Myocyte (in vitro differentiated cells): ENCODE data around the gene TMED5. TPM values are rescaled to one million over a fixed set of nuclear protein-coding genes. Genes with fewer than 3 reads are reported as not detected.
"Not testable (repeated sequence)": the region's sequence is repeated elsewhere in the genome, so short reads cannot be mapped to it uniquely, and the experiment has no call there.

ENCODE experiments used
- DNase-seq: peaks from one replicate; pipeline ENCODE4 v3.0.0-alpha.2; 2012; ENCODE audit warnings: low read depth
- polyA plus RNA-seq: library from polyadenylated mRNA; unstranded; fragments of >200 nt; gene quantifications from one replicate; pipeline ENCODE4 v1.2.1, GENCODE V29; 2012; ENCODE audit warnings: missing spikeins
- total RNA-seq: library from RNA; depleted of rRNA; stranded (reverse); fragments of >200 nt; gene quantifications from 2 replicates; pipeline ENCODE4 v1.2.3, GENCODE V29; 2014

The TMED5 gene
- 42.9 and 49.7 TPM in 2 replicates for total RNA-seq
- polyA plus RNA-seq = 22.0 TPM

DNA sequence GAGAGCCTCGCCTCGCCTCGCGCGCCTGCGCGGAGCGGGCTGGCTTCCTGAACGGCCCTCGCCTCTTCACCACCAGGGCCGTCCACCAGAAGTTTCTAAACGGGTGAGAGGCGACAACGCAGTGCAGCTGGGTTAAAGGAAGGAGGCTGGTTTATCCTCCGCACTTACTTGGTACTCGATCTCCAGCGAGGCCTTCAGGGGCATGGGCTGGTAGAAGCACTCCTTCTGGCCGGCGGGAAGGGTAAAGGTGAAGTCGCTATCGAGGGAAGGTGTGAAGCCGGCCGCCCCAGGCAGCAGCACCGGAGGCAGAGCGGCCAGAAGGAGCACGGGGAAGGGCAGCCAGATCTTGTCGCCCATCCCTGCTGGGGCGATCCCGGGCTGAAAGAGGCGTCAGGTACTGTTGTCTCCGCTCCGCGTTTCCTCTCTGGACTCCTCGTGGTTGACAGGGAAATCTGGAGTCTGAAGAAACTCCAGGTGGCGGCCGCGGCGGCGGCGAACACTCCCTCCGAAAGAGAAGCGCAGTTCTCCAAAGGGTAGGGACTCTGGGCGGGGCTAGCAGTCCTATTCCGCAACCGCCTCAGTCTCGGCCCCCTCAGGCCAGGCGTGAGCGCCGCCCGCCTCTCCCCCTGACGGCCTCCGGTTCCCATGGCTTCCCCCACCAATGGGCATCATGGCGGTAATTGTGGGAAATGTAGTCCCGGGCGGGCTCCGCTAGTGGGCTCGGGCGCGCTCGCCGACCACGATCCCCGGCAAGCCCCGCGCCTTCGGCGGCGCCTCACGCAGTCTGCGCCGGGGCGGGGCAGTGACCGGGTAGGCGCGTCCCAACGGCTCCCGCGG is at the start of gene TMED5:
Gene TMED5, minus strand, starts transcription at position 528 of the 837 bp plus-strand sequence. Its CDS starts 171 bp downstream, at position 357.
- DNase-seq = peak; percentile 99

DNA sequence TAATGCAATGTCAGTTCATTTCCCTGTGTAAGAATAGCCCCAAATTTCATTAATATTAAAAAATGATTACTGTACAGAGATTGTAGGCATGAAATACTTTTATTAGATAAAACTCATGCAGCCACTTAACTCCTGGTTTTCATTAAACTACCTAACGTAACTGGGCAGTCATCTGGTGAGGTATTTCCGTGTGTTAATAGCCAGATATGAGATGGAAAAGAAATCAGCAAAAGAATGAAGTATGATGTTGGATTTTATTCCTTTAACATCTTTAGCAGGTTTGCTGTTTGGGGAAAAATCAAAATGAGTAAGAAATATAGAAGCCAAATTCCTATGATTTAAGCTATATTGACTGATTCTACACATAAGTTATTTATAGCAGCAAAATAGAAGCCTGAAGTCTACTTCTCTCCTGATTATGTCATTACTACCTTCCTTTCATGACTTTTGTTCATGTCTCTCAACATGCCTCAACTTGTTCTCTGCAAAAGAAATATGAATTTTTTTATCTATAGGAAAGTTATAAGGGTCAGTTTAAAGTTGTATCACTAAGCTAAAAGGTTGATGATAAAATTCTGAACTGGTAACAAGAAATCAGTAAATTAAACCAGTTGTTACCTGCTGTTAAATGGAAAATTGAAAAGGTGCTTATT is 42.9 kb upstream of the TMED5 start:
- DNase-seq = no peak

DNA sequence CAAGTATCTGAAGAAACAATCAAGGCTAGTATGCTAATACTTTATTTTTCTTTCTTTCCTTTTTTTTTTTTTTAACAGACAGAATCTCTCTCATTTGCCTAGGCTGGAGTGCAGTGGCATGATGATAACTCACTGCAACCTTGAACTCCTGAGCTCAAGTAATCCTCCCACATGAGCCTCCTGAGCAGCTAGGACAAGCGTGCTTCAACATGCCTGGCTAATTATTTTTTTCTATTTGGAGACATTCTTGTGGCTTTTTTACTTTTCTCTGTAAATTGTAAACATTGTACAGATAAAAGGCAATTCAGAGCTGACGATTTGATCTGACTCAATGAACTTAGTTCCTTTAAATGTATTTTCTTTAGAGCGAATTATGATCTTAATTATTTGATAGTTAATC is 41.7 kb upstream of the TMED5 start:
- DNase-seq = no peak

DNA sequence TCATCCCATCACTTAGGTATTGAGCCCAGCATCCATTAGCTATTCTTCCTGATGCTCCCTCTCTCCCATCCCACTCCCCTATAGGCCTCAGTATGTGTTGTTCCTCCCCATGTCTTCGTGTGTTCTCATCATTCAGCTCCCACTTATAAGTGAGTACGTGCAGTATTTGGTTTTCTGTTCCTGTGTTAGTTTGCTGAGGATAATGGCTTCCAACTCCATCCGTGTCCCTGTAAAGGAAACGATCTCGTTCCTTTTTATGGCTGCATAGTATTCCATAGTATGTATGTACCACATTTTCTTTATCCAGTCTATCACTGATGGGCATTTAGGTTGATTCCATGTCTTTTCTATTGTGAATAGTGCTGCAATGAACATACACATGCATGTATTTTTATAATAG is 40.5 kb upstream of the TMED5 start:
- DNase-seq = not testable (repeated sequence)

DNA sequence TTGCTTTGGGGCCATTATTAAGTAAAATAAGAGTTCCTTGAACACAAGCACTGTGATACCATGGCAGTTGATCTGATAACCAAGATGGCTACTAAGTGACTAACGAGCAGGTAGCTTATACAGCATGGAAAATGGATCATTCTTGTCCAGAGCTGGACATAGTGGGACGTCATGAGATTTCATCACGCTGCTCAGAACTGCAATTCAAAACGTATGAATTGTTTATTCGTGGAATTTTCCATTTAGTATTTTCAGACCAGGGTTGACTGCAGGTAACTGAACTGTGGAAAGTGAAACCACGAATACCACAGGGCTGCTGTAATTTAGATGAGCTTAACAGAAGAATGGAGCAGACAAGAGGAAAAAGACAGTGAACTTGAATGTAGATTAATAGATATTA is 39.2 kb upstream of the TMED5 start:
- no peak for DNase-seq

DNA sequence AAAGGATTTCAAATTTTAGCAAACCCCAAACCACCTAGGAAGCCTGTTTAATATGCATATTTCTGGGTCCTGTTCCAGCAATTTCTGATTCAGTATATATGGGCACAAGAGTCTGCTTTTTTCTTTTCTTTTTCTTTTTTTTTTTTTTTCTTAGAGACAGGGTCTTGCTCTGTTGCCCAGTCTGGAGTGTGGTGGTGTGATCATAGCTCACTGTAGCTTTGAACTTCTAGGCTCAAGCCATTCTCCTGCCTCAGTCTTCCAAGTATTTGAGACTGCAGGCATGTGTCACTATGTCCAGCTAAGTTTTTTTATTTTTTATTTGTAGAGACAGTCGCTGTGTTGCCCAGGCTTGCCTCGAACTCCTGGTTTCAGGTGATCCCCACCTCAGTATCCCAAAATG is 35.1 kb upstream of the TMED5 start:
- DNase-seq = no peak

DNA sequence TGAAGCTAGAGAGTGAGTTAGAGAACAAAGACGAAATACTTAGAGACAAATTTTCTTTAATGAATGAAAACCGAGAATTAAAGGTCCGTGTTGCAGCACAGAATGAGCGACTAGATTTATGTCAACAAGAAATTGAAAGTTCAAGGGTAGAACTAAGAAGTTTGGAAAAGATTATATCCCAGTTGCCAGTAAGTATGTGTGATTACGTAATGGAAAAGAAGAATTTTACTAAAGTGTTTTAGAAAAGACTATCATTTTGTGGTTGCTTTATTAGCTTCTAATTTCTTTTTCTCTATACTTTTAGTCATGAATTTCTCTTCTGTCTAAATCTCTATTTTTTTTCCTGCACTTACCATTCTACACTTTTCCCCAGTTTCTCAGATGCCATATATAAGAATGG is 27.0 kb upstream of the TMED5 start:
- DNase-seq = no peak

DNA sequence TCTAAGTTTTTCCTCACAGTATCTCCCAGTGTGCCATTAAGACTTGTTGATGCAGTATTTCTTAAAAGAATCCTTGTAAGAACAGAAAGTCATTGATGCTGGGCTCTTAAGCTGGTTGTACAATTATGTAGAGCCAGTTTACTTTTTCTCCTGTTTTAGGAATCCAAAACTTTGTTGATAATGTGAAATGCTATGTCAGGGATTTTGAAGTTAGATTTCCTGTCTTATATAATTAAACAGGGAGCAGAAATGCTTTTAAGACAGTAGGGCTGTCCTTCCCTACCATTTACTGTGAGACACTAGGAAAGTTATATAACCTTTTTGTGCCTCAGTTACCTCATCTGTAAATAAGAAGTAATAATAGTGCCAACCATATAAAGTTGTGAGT is 26.3 kb upstream of the TMED5 start:
- no peak for DNase-seq

DNA sequence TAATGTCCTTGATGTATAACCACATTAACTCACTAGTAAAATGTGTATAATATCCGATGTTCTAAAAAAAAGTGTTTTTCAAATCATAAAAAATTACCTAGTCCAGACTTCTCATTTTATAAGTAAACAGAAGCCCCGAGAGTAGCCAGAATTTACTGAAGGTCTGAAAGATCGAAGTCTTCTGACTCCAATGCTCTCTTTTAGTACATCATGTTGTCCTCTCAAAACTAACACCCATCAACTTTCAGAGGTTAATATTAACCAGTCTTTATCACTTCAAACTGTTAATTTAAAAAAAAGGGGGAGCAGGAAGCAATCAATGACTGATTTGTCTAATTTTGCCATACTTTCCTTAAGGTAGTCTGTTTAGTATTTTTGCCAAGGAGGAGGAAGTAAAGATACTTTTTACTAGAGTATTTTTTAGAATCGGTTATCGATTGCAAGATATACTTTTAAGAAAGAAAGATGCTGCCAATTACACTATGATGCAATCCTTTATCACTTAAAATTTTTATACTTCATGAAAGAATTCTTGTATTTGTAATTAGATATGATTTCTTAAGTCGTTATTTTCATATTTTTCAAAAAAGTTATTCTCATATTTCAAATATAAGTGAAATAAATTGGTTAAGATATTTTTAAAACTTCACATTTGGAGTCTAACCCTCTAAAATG is 25.8 kb upstream of the TMED5 start:
- no peak for DNase-seq

DNA sequence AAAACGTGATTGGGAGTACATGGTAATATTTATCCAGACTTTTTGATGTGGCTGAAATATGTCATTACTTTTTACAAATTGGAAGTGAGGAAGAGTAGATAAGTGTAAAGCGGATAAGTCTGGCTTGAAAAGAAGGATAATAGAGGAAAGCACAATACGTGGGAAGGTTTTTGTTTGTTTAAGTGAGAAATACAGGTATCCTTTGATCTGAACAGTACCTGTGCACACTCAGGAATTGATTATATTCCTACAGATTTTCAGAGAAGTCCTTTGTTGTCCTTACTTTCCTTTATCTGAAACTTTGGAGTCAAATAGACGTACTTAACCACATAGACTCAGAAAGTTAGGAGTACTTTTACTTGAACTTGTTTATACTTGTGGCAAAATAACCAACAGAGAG is 20.5 kb upstream of the TMED5 start:
- DNase-seq = no peak

DNA sequence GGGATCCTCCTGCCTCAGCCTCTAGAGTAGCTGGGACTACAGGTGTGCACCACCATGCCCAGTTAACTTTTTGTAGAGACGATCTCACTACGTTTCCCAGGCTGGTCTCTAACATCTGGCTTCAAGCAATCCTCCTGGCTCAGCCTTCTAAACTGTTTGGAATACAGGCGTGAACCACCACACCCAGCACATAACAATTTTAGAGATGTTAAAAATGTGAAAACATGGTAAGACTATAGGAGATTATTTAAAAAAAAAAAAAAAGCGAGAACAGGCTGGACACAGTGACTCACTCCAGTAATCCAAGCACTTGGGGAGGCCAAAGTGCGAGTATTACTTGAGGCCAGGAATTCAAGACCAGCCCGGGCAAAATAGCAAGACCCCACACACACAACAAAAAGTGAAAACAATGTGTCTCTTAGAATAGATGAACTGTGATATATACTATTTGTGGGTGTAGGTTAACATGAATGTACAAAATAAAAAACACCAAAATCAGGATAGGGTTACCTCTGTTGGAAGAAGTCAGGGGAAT is 19.9 kb upstream of the TMED5 start:
- no peak for DNase-seq

DNA sequence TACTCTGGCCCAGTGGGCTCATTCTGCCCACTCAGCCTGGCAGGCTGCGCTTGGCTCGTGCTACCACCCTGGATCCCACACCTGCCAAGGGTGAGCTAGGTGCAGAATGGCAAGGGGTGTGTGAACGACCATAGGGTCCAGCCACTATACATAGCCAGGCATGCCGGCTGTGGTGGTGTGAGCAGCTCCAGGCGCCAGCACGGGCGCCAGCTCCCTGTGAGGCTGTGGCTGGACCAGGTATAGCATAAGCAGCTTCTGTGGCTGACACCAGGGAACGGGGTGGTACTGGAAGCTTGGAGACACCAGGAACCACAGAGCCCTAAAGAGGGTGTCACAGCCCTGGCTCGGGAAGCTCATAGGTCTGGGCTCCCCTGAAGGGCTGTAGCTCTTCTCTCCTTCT is 18.9 kb upstream of the TMED5 start:
- DNase-seq = no peak

DNA sequence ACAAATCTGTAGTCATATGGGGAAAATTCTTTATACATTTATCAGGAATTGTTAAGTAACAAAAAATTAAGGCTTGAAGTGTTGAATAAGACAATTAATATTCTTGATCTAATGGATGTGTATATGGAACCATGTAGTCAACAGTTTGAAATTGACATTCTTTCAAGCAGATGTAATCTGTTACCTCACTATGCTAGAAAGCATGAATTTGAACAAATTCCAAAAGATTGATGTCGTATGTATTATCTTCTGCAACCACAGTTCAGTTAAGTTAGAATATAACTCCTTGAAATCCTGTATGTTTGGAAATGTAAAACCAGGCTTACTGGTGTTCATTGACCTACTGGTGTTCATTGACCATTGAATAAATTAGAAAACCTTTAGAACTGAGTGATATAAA is 16.4 kb upstream of the TMED5 start:
- no peak for DNase-seq

DNA sequence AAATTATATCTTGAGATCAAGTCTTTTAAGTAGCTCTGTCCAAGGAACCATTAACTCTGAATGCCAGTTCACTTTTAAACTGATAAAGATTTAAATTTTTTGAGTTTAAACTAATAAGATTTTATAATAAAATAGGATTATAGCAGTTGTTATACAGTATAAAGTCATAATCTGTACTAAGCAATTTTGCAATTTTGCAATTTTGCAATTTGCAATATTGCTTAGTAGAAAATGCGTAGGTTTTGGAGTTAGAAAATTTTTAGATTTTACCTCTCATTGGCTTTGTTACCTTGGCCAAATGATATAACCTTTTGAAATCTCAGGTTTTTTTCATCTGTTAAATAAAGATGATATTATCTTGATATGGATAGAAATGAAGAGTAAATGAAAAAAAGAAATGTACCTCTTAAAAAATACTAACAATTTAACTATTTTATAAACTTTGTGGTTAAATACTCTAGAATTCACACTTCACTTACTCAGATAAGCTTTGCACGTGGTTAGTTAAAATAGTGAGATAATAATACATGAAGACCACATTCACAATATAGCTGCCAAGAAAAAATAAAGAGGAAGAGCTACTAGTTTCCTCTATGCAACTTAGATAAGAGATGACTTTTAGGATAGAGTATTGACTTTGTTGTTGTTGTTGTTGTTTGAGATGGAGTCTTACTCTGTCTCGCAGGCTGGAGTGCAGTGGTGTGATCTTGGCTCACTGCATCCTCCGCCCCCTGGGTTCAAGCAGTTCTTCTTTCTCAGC is 14.2 kb upstream of the TMED5 start:
- no peak for DNase-seq

DNA sequence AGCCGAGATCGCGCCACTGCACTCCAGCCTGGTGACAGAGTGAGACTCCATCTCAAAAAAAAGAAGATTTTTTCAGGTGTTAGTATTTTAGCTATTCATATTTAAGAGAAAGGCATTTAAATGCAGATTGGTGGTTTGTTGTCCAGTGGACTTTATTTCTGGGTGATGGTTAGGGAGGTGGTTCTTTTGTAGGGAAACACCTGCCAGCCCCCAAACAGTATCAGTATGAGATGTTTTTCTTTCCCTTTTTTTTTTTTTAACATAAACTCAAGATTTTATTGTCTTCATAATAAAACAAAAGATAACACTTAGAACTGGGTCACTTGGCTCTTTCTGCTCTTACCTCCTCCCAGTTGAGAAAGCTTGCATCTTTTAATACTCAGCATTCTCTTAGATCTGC is 10.2 kb upstream of the TMED5 start:
- no peak for DNase-seq

DNA sequence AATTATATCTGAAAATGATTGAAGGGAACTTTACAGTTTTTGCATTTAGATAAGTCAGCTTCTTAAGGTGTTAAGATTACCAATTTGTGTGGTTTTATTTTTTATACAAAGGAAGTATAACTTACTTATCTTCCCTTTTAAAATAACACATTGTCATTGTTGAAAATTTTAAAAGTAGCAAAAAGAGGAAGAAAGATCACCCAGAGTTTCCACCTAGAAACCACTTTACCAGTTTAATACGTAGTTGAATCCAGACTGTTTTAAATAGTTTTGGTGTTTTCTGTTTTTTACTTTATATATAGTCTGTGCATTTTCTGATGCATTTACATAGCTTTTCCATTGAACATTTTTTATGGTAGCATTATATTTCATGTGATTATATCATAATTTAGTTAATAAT is 6.5 kb upstream of the TMED5 start:
- no peak for DNase-seq

DNA sequence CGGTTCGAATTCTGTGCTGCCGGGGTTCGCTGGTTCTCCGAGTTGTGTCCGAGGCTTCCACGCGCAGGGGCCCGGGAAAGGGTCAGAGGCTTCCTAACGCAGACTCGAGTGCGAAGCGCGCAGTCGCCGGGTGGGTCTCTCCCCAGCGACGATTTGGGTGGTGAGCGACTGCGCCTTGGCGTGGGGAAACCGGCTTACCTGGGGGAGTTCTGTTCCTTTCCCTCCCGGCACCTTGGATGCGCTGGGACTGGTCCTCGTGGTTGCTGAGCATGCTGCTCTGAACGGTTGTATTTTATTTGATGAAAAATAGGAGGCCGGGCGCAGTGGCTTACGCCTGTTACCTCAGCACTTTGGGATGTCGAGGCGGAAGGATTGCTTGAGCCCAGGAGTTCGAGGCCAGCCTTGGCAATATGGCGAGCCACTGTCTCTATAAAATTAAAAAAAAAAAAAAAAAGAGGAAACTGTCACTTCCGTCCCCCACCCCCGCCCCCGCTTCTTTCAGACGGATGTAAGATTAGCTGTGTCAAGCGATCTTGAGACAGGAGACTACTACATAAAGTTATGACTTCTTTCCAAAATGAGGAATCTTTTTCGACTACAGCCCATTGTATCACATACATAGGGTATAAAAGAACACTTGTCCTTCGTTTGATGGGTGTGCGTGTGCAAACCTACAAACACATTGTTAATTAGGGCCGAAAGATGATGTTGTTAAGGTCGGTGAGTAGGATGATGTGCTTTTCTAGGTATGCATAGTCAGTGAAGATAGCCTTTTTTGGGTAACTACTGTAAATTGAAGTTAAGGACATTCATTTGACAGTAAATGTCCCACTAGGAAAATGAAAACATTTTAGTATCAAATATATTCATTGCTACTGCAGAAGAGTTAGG is 755 bp upstream of the TMED5 start, which contains the start of gene CCDC18:
Gene CCDC18, plus strand, starts transcription at position 2 of the 891 bp plus-strand sequence. CDS start 2,638 bp downstream, outside the sequence.
- peak; percentile 22 for DNase-seq

DNA sequence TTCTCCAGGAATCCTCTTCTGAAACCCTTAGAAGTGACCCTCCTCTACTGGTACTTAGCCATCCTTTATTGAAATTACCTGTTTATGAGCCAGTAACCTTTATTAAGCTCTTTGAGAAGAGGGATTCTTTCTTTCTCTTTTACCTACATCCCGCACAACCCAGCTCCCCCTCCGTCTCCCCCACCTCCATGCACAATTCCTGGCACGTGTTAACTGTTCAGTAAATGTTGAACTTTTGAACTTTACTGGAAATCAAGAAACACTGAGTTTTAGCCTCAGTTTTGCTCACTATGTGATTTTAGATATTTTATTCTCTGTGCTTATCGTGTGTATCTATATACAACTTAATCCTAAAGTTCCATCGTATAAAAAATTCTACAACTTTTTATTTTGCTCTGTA is 1.8 kb downstream of the TMED5 start:
- no peak for DNase-seq

DNA sequence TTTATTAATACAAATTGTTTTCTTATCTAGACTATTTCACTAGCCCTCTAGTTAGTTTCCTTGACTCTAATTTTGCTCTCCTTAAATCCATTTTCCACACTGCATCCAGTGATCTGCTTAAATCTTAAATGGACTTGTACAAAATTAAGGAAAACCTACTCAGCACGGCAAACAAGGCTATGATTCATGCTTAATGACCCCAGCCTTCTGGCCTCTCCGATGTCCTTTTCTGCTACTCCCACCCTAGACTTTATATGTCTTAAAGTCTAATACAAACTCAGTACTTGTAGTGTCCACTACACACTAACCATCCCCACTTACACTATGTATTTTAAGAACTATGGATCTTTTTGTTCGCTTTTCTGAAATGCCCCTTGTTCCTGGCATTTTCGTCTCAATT is 2.2 kb downstream of the TMED5 start:
- DNase-seq = peak; percentile 8

DNA sequence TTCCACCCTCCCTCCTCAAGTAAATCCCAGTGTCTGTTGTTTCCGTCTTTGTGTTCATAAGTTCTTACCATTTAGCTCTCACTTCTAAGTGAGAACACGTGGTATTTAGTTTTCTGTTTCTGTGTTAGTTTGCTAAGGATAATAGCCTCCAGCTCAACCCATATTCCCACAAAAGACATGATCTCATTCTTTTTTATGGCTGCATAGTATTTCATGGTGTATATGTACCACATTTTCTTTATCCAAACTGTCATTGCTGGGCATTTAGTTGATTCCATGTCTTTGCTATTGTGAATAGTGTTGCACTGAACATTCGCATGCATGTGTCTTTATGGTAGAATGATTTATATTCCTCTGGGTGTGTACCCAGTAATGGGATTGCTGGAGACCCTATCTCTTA is 5.6 kb downstream of the TMED5 start:
- not testable (repeated sequence) for DNase-seq
